ENCODE measurements around the gene DUSP15. TPM values are rescaled to one million over a fixed set of nuclear protein-coding genes. Genes with fewer than 3 reads are reported as not detected.

Gene DUSP15
- polyA plus RNA-seq, 1 donor from 2014 or later: 62.7 TPM

DNA sequence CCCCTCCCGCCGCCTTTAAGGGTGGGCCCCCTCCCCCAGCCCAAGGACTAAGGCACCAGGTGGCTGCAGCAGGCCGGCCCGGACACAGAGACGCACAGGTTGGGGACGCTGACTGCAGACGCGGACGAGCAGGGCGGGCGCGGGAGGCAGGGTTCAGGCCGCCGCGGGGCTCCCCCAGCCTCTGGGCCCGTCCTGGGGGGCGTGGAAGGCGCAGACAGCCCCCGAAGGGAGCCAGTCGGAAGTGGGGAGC lies 9.3 kb downstream of the DUSP15 start:
- H3K9ac ChIP-seq (ENCODE audit: low read length): peak overlapping the region; percentile 84
- no peaks in the 10 kb centered on the region for H3K36me3 ChIP-seq (ENCODE audit: insufficient read depth, low read length)
- H2AFZ ChIP-seq (ENCODE audit: low read depth, low read length): peak overlapping the region; percentile 88
- H3K9me3 ChIP-seq (ENCODE audit: low read length): no peaks in the 10 kb centered on the region
- H3K79me2 ChIP-seq (replicated peaks; ENCODE audit: insufficient read depth, low read length): no peaks in the 10 kb centered on the region
- H3K9me2 ChIP-seq (ENCODE audit: insufficient read depth, low read length): no peaks in the 10 kb centered on the region
- TF ChIP-seq MXI1 (conservative IDR thresholded peaks at IDR 0.05; ENCODE audit: poor library complexity, severe bottlenecking) (no peak), EZH2 (IDR thresholded peaks at IDR 0.05; ENCODE audit: borderline replicate concordance, insufficient read depth, low read length, poor library complexity, severe bottlenecking) (no peak), EP300 (conservative IDR thresholded peaks at IDR 0.05; ENCODE audit: poor library complexity, severe bottlenecking) (no peak), RAD21 (conservative IDR thresholded peaks at IDR 0.05) (no peak), POLR2AphosphoS5 (IDR thresholded peaks at IDR 0.05) (no peak), SMC3 (conservative IDR thresholded peaks at IDR 0.05; ENCODE audit: poor library complexity) (no peak), TAF1 (IDR thresholded peaks at IDR 0.05; ENCODE audit: low read depth) (no peak)
- TF ChIP-seq, protein P1, sequence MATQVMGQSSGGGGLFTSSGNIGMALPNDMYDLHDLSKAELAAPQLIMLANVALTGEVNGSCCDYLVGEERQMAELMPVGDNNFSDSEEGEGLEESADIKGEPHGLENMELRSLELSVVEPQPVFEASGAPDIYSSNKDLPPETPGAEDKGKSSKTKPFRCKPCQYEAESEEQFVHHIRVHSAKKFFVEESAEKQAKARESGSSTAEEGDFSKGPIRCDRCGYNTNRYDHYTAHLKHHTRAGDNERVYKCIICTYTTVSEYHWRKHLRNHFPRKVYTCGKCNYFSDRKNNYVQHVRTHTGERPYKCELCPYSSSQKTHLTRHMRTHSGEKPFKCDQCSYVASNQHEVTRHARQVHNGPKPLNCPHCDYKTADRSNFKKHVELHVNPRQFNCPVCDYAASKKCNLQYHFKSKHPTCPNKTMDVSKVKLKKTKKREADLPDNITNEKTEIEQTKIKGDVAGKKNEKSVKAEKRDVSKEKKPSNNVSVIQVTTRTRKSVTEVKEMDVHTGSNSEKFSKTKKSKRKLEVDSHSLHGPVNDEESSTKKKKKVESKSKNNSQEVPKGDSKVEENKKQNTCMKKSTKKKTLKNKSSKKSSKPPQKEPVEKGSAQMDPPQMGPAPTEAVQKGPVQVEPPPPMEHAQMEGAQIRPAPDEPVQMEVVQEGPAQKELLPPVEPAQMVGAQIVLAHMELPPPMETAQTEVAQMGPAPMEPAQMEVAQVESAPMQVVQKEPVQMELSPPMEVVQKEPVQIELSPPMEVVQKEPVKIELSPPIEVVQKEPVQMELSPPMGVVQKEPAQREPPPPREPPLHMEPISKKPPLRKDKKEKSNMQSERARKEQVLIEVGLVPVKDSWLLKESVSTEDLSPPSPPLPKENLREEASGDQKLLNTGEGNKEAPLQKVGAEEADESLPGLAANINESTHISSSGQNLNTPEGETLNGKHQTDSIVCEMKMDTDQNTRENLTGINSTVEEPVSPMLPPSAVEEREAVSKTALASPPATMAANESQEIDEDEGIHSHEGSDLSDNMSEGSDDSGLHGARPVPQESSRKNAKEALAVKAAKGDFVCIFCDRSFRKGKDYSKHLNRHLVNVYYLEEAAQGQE (IDR thresholded peaks at IDR 0.05; ENCODE audit: borderline replicate concordance): no peak
- TF ChIP-seq, protein P2, sequence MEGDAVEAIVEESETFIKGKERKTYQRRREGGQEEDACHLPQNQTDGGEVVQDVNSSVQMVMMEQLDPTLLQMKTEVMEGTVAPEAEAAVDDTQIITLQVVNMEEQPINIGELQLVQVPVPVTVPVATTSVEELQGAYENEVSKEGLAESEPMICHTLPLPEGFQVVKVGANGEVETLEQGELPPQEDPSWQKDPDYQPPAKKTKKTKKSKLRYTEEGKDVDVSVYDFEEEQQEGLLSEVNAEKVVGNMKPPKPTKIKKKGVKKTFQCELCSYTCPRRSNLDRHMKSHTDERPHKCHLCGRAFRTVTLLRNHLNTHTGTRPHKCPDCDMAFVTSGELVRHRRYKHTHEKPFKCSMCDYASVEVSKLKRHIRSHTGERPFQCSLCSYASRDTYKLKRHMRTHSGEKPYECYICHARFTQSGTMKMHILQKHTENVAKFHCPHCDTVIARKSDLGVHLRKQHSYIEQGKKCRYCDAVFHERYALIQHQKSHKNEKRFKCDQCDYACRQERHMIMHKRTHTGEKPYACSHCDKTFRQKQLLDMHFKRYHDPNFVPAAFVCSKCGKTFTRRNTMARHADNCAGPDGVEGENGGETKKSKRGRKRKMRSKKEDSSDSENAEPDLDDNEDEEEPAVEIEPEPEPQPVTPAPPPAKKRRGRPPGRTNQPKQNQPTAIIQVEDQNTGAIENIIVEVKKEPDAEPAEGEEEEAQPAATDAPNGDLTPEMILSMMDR (IDR thresholded peaks at IDR 0.05; ENCODE audit: poor library complexity, severe bottlenecking): no peak
- H3F3A ChIP-seq (ENCODE audit: insufficient read depth, low read length, poor library complexity, severe bottlenecking): peaks cover 8% of the 10 kb centered on the region
- H3K4me2 ChIP-seq (ENCODE audit: low read length): peak overlapping the region; percentile 68
- H3K27me3 ChIP-seq (ENCODE audit: insufficient read depth, low read depth, low read length): no peaks in the 10 kb centered on the region
- H3K4me3 ChIP-seq (ENCODE audit: low read length): peak overlapping the region; percentile 75
- H3K27ac ChIP-seq (ENCODE audit: low read length): peak overlapping the region; percentile 92
- no peaks in the 10 kb centered on the region for H4K20me1 ChIP-seq (ENCODE audit: insufficient read depth)

DNA sequence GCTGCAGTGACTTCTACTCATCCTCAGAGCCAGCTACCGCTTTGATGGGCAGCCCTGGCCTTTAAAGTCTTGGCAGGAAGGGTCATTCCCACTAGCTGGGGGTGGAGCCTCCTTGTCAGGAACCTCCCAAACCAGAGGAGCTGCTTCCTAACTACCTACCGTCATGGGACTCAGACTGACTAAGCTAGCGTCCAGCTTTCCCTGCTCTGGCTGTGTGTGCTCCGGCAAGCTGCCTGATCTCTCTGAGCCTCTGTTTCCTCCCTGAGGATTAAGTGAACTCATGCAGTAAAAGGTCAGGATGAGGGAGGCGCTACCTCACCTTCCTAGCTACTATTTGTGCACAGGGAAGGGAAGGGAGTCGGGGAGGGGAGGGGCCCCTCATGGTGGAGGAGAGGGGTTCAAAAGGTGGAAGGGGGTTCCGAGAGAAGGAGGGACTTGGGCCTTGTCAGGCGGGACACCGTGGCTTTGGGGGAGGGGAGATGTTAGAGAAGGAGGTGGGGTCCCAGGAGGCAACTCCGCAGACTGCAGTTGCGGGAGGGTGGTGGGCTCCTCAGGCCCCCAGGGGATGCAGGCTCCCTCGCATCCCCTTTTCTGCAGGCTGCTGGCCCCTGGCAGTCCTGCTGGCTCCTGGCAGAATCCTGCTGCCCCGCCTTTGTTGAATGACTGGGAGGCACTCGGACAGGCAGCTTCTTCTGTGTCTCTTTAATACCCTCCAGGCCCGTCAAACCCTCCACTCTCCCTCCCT lies 9.8 kb downstream of the DUSP15 start:
- Histone ChIP-seq H3F3A (ENCODE audit: insufficient read depth, low read length, poor library complexity, severe bottlenecking) (peaks cover 8% of the 10 kb centered on the region), H2AFZ (ENCODE audit: low read depth, low read length) (peak overlapping the region; percentile 88), H3K9me3 (ENCODE audit: low read length) (no peaks in the 10 kb centered on the region), H3K9ac (ENCODE audit: low read length) (peak overlapping the region; percentile 84), H3K36me3 (ENCODE audit: insufficient read depth, low read length) (no peaks in the 10 kb centered on the region), H3K4me3 (ENCODE audit: low read length) (peak overlapping the region; percentile 75), H3K27ac (ENCODE audit: low read length) (peak overlapping the region; percentile 92), H3K79me2 (replicated peaks; ENCODE audit: insufficient read depth, low read length) (no peaks in the 10 kb centered on the region), H3K27me3 (ENCODE audit: insufficient read depth, low read depth, low read length) (no peaks in the 10 kb centered on the region), H4K20me1 (ENCODE audit: insufficient read depth) (no peaks in the 10 kb centered on the region), H3K4me2 (ENCODE audit: low read length) (peak overlapping the region; percentile 68), H3K9me2 (ENCODE audit: insufficient read depth, low read length) (no peaks in the 10 kb centered on the region)
- no peak for TF ChIP-seq TAF1 (IDR thresholded peaks at IDR 0.05; ENCODE audit: low read depth)
- TF ChIP-seq POLR2AphosphoS5 (IDR thresholded peaks at IDR 0.05): no peak
- TF ChIP-seq, protein P2 (IDR thresholded peaks at IDR 0.05; ENCODE audit: poor library complexity, severe bottlenecking): no peak
- no peak for TF ChIP-seq MXI1 (conservative IDR thresholded peaks at IDR 0.05; ENCODE audit: poor library complexity, severe bottlenecking)
- TF ChIP-seq EP300 (conservative IDR thresholded peaks at IDR 0.05; ENCODE audit: poor library complexity, severe bottlenecking): no peak
- TF ChIP-seq SMC3 (conservative IDR thresholded peaks at IDR 0.05; ENCODE audit: poor library complexity): no peak
- TF ChIP-seq, protein P1 (IDR thresholded peaks at IDR 0.05; ENCODE audit: borderline replicate concordance): no peak
- TF ChIP-seq EZH2 (IDR thresholded peaks at IDR 0.05; ENCODE audit: borderline replicate concordance, insufficient read depth, low read length, poor library complexity, severe bottlenecking): no peak
